ENCODE data around the gene SERF2.
A peak's percentile ranks its signal among the peaks of the same experiment; 100 is the strongest.
"Not testable (repeated sequence)": the region's sequence is repeated elsewhere in the genome, so short reads cannot be mapped to it uniquely, and the experiment has no call there.

The SERF2 gene

GRCh38 chr15:43791993-43792760 is at the start of gene SERF2:
Gene SERF2 (plus strand): TSS chr15:43792320. CDS start chr15:43792377, 57 bp downstream.
- Mint-ChIP-seq H3K4me3 (peak within 1 kb of the TSS; percentile 97), H3K27me3 (no peaks in the 10 kb centered on the region), H3K9me3 (no peaks in the 10 kb centered on the region), H3K36me3 (peaks cover 43% of the 10 kb centered on the region), H3K4me1 (peaks cover 64% of the 10 kb centered on the region), H3K27ac (peak within 1 kb of the TSS; percentile 99)
- peak; percentile 96 for ATAC-seq

DNA sequence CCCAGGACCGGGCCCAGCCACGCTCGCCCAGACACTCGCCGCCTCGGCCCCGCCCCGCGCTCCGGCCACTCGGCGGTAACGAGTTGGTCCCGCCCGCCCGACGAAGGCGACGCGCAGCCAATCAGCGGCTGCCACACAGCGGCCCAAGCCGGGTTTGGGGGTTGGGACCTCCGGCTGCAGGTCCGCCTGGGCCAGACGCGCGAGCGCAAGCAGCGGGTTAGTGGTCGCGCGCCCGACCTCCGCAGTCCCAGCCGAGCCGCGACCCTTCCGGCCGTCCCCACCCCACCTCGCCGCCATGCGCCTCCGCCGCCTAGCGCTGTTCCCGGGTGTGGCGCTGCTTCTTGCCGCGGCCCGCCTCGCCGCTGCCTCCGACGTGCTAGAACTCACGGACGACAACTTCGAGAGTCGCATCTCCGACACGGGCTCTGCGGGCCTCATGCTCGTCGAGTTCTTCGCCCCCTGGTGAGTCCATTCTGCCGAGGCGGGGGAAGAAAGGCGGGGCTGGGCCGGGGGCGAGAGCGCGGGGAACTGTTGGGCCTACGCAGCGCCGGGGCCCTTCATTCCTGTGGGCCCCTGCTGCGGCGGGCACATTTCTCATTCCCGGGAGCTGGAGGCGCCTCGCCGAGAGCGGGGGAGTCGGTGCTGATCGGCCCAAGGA is 45.7 kb upstream of the SERF2 start, which contains the start of gene PDIA3:
TSS of gene PDIA3 (plus strand) at position 194 of the 658 bp plus-strand sequence. CDS start at position 296, 102 bp downstream.
- not testable (repeated sequence) for H3K9me3 Mint-ChIP-seq
- Mint-ChIP-seq H3K4me1 (peaks cover 53% of the 10 kb centered on the region), H3K27ac (peak within 1 kb of the TSS; percentile 96)

GRCh38 chr15:43746903-43747309 is 45.2 kb upstream of the SERF2 start:
- not testable (repeated sequence) for H3K9me3 Mint-ChIP-seq, H3K27me3 Mint-ChIP-seq
- Mint-ChIP-seq H3K4me3 (peak overlapping the region; percentile 95), H3K4me1 (peaks cover 56% of the 10 kb centered on the region), H3K27ac (peak overlapping the region; percentile 96), H3K36me3 (peaks cover 12% of the 10 kb centered on the region)
- ATAC-seq = peak; percentile 37

More for the DNA sequence above, 45.7 kb upstream of the SERF2 start, which contains the start of gene PDIA3:
- H3K27me3 Mint-ChIP-seq = not testable (repeated sequence)
- H3K36me3 Mint-ChIP-seq = peaks cover 10% of the 10 kb centered on the region
- peak; percentile 93 for ATAC-seq
- peak within 1 kb of the TSS; percentile 95 for H3K4me3 Mint-ChIP-seq

DNA sequence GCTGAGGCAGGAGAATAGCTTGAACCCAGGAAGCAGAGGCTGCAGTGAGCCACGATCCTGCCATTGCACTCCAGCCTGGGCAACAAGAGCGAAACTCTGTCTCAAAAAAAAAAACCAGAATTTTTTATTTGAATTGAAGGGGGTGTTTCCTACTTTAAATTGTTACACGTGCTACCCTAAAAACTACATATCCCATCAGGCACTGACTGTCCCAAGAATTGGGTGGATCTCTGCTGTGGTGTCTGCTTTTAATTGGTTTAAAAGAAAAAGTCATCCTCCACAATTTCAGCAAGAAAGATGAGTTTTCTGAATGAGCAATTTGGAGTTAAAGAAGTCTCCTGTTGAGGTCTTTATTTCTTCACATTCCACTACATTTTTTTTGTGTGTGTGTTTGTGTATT is 43.7 kb upstream of the SERF2 start:
- peaks cover 17% of the 10 kb centered on the region for H3K36me3 Mint-ChIP-seq
- no peaks in the 10 kb centered on the region for H3K27me3 Mint-ChIP-seq
- no peaks in the 10 kb centered on the region for H3K9me3 Mint-ChIP-seq
- no peak overlapping the region for H3K27ac Mint-ChIP-seq
- H3K4me1 Mint-ChIP-seq = peaks cover 67% of the 10 kb centered on the region
- peak overlapping the region; percentile 95 for H3K4me3 Mint-ChIP-seq
- ATAC-seq = no peak

DNA sequence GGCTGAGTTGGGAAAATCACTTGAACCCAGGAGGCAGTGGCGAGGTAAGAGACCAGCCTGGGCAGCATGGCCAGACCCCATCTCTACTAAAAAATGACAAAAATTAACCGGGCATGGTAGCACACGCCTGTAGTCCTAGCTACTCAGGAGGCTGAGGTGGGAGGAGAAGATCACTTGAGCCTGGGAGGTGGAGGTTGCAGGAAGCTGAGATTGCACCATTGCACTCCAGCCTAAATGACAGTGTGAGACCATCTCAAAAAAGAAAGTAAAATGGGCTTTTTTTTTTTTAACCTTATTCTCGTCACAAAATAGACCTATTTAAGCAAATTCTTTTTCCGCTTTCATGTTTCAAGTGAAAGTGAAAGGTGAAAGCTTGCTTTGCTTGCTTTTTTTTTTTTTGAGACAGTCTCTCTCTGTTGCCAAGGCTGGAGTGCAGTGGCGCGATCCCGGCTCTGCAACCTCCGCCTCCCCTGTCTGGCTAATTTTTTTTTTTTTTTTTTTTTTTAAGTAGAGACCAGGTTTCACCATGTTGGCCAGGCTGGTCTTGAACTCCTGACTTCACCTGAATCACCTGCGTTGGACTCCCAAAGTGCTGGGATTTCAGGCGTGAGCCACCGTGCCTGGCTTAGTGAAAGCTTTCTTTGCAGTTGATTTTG is 42.3 kb upstream of the SERF2 start:
- Mint-ChIP-seq H3K36me3 (peaks cover 17% of the 10 kb centered on the region), H3K4me1 (peaks cover 53% of the 10 kb centered on the region), H3K27ac (no peak overlapping the region), H3K4me3 (peak overlapping the region; percentile 68), H3K9me3 (no peaks in the 10 kb centered on the region), H3K27me3 (no peaks in the 10 kb centered on the region)
- peak; percentile 59 for ATAC-seq

DNA sequence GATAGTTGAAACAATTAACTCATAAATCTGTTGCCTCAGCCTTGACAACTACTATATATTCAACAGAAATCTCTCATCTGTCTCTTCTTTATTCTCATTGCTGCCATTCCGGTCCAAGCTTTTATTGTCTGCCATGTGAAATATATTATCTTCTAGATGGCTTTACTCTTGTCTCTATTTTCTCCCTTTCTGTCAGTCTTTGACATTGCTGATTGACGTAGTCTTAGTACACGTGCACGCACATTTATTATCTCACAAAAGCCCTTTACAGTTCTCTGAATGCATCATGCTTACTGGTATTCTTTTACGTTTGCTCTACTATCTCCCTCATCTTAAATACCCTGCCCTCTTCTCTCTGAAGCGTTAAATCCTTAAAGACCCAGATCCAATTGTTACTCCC is 40.2 kb upstream of the SERF2 start:
- no peak for ATAC-seq
- Mint-ChIP-seq H3K36me3 (peaks cover 23% of the 10 kb centered on the region), H3K27me3 (no peaks in the 10 kb centered on the region), H3K4me3 (no peak overlapping the region), H3K27ac (no peak overlapping the region), H3K4me1 (peaks cover 44% of the 10 kb centered on the region), H3K9me3 (no peaks in the 10 kb centered on the region)

DNA sequence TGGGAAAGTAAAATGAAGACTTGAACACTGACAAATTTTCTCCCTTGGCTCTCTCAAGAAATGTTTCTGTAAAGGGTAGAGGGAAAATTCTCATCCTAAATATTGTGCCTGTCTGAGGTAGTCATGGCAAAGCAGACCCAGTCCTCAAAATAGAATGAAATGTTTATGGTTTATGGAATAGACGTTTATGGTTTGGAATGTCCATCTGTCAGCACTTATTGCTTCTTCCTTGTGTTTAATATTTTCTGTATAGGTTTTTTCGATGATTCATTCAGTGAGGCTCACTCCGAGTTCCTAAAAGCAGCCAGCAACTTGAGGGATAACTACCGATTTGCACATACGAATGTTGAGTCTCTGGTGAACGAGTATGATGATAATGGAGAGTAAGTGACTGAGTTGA is 29.3 kb upstream of the SERF2 start:
- no peak for ATAC-seq
- Mint-ChIP-seq H3K27ac (no peak overlapping the region), H3K4me1 (no peaks in the 10 kb centered on the region), H3K4me3 (no peak overlapping the region), H3K9me3 (no peaks in the 10 kb centered on the region), H3K36me3 (peaks cover 49% of the 10 kb centered on the region), H3K27me3 (no peaks in the 10 kb centered on the region)

- no peak overlapping the region for H3K4me3 Mint-ChIP-seq
- no peak overlapping the region for H3K27ac Mint-ChIP-seq
- no peaks in the 10 kb centered on the region for H3K4me1 Mint-ChIP-seq
- no peaks in the 10 kb centered on the region for H3K27me3 Mint-ChIP-seq
- no peaks in the 10 kb centered on the region for H3K9me3 Mint-ChIP-seq
- peaks cover 50% of the 10 kb centered on the region for H3K36me3 Mint-ChIP-seq
- ATAC-seq = no peak
Observed at GRCh38 chr15:43763819-43764446, 28.2 kb upstream of the SERF2 start.

- H3K27me3 Mint-ChIP-seq = no peaks in the 10 kb centered on the region
- ATAC-seq = peak; percentile 61
- H3K4me1 Mint-ChIP-seq = peaks cover 17% of the 10 kb centered on the region
- no peak overlapping the region for H3K27ac Mint-ChIP-seq
- H3K36me3 Mint-ChIP-seq = peaks cover 64% of the 10 kb centered on the region
- no peaks in the 10 kb centered on the region for H3K9me3 Mint-ChIP-seq
- no peak overlapping the region for H3K4me3 Mint-ChIP-seq
Observed at GRCh38 chr15:43769584-43770228, 22.4 kb upstream of the SERF2 start.

GRCh38 chr15:43771816-43772215 is 20.3 kb upstream of the SERF2 start:
- Mint-ChIP-seq H3K36me3 (peaks cover 63% of the 10 kb centered on the region), H3K9me3 (no peaks in the 10 kb centered on the region), H3K27ac (no peak overlapping the region), H3K4me1 (peaks cover 32% of the 10 kb centered on the region), H3K27me3 (no peaks in the 10 kb centered on the region), H3K4me3 (no peak overlapping the region)
- no peak for ATAC-seq

DNA sequence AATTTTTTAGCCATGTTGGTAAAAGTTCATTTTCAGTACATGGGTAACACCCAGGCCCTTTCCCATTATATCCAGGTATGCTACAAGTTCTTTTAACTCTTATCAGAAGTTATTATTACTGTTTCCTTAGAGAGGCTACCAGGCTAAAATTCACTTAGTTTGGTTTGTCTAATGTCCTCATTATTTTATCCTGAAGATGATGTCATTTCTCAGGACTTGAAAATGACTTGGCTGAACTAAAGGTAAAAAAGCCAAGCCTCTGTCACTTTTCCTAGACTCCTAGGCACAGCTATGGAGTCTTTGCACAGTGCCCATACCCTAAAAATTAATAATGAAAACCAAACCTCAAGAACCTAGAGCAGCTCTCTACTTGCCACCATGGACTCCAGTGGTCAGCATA is 19.5 kb upstream of the SERF2 start:
- H3K36me3 Mint-ChIP-seq = peaks cover 58% of the 10 kb centered on the region
- H3K27ac Mint-ChIP-seq = no peak overlapping the region
- H3K4me1 Mint-ChIP-seq = peaks cover 32% of the 10 kb centered on the region

DNA sequence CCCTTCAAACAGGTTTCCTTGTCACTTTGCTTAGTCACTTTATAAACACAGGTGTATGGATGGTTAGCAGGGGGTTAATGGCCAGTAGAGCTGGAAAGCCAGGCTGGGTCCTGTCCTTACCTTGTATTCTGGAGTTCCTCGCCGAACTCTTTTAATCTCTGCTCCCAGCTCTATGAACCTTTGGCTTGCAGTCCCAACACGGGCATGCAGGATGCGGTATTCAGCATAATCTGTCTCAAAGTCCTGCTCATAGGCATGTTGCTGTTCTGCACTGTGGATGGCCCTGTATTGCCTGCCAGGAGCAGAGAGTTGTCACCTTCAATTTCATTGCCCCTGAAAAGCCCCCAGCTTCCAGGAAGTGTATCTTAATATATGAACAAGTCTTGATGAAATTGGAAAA is 18.1 kb upstream of the SERF2 start:
- Mint-ChIP-seq H3K4me3 (no peak overlapping the region), H3K36me3 (peaks cover 53% of the 10 kb centered on the region), H3K27me3 (no peaks in the 10 kb centered on the region), H3K9me3 (no peaks in the 10 kb centered on the region), H3K4me1 (peaks cover 37% of the 10 kb centered on the region), H3K27ac (no peak overlapping the region)
- no peak for ATAC-seq

More for the DNA sequence above, 19.5 kb upstream of the SERF2 start:
- H3K9me3 Mint-ChIP-seq = no peaks in the 10 kb centered on the region
- H3K4me3 Mint-ChIP-seq = no peak overlapping the region
- no peak for ATAC-seq
- H3K27me3 Mint-ChIP-seq = no peaks in the 10 kb centered on the region

DNA sequence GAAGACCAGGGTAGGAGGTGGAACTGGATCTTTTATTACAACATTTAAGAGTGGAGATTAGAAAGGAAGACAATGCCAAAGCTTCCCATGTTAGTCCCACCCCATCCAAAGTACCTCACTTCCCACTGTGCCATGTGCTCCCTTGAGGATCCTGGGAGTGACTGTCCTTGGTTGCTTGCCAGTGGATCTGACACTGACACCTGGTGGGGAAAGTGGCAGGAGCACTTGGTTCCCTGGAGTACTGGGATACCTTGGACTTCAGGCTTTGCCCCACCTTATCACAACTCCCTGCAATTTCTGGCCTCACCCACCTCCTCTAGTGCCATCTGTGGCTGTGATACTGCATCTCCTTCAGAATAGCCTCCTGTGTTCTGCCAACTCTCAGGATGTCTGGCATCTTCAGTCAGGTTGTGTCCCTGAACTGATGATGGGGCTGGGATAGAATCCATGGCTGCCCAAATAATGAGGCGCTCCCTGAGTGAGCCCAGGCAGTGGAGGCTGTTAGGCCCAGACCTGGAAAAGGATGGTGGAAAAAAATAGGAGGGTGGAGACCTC is 16.6 kb upstream of the SERF2 start:
- ATAC-seq = no peak

DNA sequence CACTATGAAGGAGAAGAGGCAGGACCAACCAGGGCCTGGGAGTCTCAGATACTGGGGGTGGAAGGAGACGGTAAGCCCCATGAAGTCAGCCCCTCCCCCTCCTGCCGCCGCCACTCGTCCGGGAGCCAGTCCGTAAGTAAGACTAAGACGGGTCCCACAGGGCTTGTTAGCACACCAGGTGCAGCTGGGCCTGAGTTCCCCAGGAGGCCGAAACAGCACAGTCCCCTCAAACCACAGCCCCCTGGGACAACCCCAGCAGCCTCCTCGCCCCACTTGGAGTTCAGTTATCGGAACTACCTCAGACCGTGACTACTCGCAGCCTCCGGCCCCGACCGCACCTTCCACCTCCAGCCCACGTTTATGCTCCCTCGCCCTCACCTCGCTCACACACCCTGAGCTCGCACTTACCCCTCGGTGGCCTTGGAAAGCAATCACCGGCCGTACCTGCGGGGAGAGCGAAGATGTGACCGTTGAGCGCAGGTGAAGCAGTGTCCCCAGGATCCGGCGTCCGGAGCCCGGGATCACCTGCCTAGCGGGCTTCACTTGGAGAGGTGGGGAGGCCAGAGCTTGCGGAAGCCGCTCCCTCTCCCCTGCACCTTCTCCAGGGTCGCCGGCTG is 15.9 kb upstream of the SERF2 start:
- Mint-ChIP-seq H3K4me1 (peaks cover 31% of the 10 kb centered on the region), H3K4me3 (peak overlapping the region; percentile 87), H3K36me3 (peaks cover 34% of the 10 kb centered on the region), H3K27me3 (no peaks in the 10 kb centered on the region), H3K27ac (peak overlapping the region; percentile 93), H3K9me3 (no peaks in the 10 kb centered on the region)
- peak; percentile 90 for ATAC-seq

More for the DNA sequence above, 16.6 kb upstream of the SERF2 start:
- Mint-ChIP-seq H3K36me3 (peaks cover 42% of the 10 kb centered on the region), H3K4me1 (peaks cover 31% of the 10 kb centered on the region), H3K4me3 (peak overlapping the region; percentile 87), H3K9me3 (no peaks in the 10 kb centered on the region), H3K27ac (peak overlapping the region; percentile 93), H3K27me3 (no peaks in the 10 kb centered on the region)

Data from stimulated activated memory B cell treated with anti-CD40 and anti-IgM and Interleukin-4, amounts not matched to agents 10 μg/mL and 1 μg/mL and 100 μg/mL, for 72 hours (primary cell).